Spleen (tissue), 11 donors: ENCODE data around the gene LRRC53. TPM values are rescaled to one million over a fixed set of nuclear protein-coding genes. Genes with fewer than 3 reads are reported as not detected.

Source experiments
- DNase-seq: peaks from one replicate; pipeline ENCODE4 v3.0.0-alpha.2; 2020
- H3K27ac ChIP-seq, 8 donors: fragments of 200-600 bp; sonication (generic) in 7 of 8; 1 replicate in 4 of 8; 2 replicates in 4 of 8; pipeline versions ENCODE4 v1.5.0 to v1.8.0; 2016 to 2021; ENCODE audit warnings: inconsistent platforms in 4 of 8, mild to moderate bottlenecking in 4 of 8, moderate library complexity in 1 of 8
- H3K27me3 ChIP-seq, 7 donors: fragments of 200-600 bp; sonication (generic) in 6 of 7; replicated peaks in 1 of 7; 1 replicate in 4 of 7; 2 replicates in 3 of 7; pipeline versions ENCODE4 v1.5.0 to v1.8.0; 2016 to 2021; ENCODE audit warnings: inconsistent platforms in 3 of 7, mild to moderate bottlenecking in 1 of 7
- H3K36me3 ChIP-seq, 6 donors: fragments of 200-600 bp; sonication (generic) in 5 of 6; 1 replicate in 4 of 6; 2 replicates in 2 of 6; pipeline versions ENCODE4 v1.5.0 to v1.8.0; 2016 to 2021; ENCODE audit warnings: inconsistent platforms in 2 of 6
- H3K4me1 ChIP-seq, 6 donors: fragments of 200-600 bp; sonication (generic) in 5 of 6; 1 replicate in 3 of 6; 2 replicates in 3 of 6; pipeline versions ENCODE4 v1.5.0 to v1.8.0; 2016 to 2021; ENCODE audit warnings: inconsistent platforms in 3 of 6
- H3K4me3 ChIP-seq, 8 donors: fragments of 200-600 bp; sonication (generic) in 7 of 8; 1 replicate in 4 of 8; 2 replicates in 4 of 8; pipeline versions ENCODE4 v1.5.0 to v1.8.0; 2016 to 2021; ENCODE audit warnings: inconsistent platforms in 4 of 8, mild to moderate bottlenecking in 4 of 8, moderate library complexity in 2 of 8
- H3K9me3 ChIP-seq, 8 donors: fragments of 200-600 bp; sonication (generic) in 7 of 8; 1 replicate in 4 of 8; 2 replicates in 4 of 8; pipeline versions ENCODE4 v1.5.0 to v1.8.0; 2016 to 2021; ENCODE audit warnings: inconsistent platforms in 4 of 8
- CTCF ChIP-seq, 11 experiments: fragments of 200-600 bp in 7 of 11; fragments of 450-650 bp in 4 of 11; sonication (generic) in 4 of 11; IDR thresholded peaks in 8 of 11; conservative IDR thresholded peaks in 3 of 11; 1 replicate in 7 of 11; 2 replicates in 4 of 11; pipeline versions ENCODE4 v1.4.0 to v1.8.0; 2016 to 2021; ENCODE audit warnings: antibody characterized with exemption in 11 of 11, inconsistent platforms in 4 of 11, mild to moderate bottlenecking in 1 of 11
- POLR2A ChIP-seq, 3 donors: fragments of 450-650 bp; IDR thresholded peaks; one replicate each; pipeline ENCODE4 v1.5.1; 2017; ENCODE audit warnings: antibody characterized with exemption in 3 of 3, mild to moderate bottlenecking in 1 of 3
- POLR2AphosphoS5 ChIP-seq, 3 donors: sonication (generic); formaldehyde crosslinking; IDR thresholded peaks; one replicate each; pipeline ENCODE4 v1.5.1; 2017; ENCODE audit warnings: antibody characterized with exemption in 3 of 3
- WGBS, 5 donors: extraction: QIAGEN DNeasy Blood & Tissue Kit in 3 of 5; methylation state at CpG; one replicate each; pipeline versions ENCODE4 v1.1.5 to v1.1.7; 2013 to 2018; 5-methylcytosine and 5-hydroxymethylcytosine counted together
- intact Hi-C: fragments of 100-400 bp; cut with DNase I; formaldehyde crosslinking; loops from one replicate; pipeline ENCODE4 v1.15.0; 2023; ENCODE audit warnings: low total_unique reads
- polyA plus RNA-seq, 3 donors: library from polyadenylated mRNA; stranded (reverse); fragments of 200-250 nt; gene quantifications; one replicate each; pipeline ENCODE4 v1.2.1, GENCODE V29; 2013
- total RNA-seq, 7 donors: library from RNA; depleted of rRNA in 3 of 7; stranded (reverse); fragments of >200 nt in 3 of 7; fragmentation: NEBNext Ultra II Directional in 4 of 7; extraction: Animal tissue kit (Norgen Biotek cat#: 25700) in 4 of 7; gene quantifications; one replicate each; pipeline versions ENCODE4 v1.1.0 to v1.2.1, GENCODE V29; 2016 to 2021
- donor health status: healthy with polysubstance abuse.
- donor health status: DM: no; HTN: no; CAD: no; lungs with moderate emphysema.
- donor health status: DM: no; HTN: no; CAD: no.
- donor health status: Bipolar disorder and iron deficiency.
- donor health status: healthy.
- donor health status: DM: no; HTN: no; CAD: no.
- donor health status: DM: yes; HTN: yes; CAD: no.

Gene LRRC53
- total and polyA plus RNA-seq, 10 donors = not detected

GRCh38 chr1:74467786-74468377, 44.5 kb downstream of the LRRC53 start:
- H3K9me3 ChIP-seq = peaks cover 0 to 4% (median 0%) of the 10 kb centered on the region in 8 donors
- intact Hi-C loops = no loop called here
- peaks cover 0 to 10% (median 0%) of the 10 kb centered on the region in 6 donors for H3K4me1 ChIP-seq
- TF ChIP-seq POLR2A (IDR thresholded peaks at IDR 0.05) = no peak
- H3K4me3 ChIP-seq = no peak overlapping the region
- H3K36me3 ChIP-seq = no peaks in the 10 kb centered on the region
- WGBS, 5 donors = 77 to 88% (median 84%) methylated on average over 3 of the region's 3 CpGs
- no peaks in the 10 kb centered on the region for H3K27me3 ChIP-seq
- H3K27ac ChIP-seq = no peak overlapping the region
- DNase-seq = no peak

DNA sequence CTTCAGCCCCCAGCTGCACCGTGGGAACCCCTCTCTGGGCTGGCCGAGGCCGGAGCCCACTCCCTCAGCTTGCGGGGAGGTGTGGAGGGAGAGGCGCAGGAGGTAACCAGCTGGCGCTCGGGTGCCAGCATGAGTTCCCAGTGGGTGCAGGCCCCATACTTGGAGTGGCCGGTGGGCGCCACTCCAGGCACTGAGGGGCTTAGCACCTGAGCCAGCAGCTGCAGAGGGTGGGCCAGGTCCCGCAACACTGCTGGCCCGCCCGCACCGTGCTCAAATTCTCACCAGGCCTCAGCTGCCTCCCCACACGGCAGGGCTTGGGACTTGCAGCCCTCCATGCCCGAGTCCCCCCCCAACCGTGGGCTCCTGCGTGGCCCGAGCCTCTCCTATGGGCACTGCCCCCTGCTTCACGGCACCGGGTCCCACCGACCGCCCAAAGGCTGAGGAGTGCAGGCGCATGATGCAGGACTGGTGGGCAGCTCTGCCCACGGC, 47.2 kb downstream of the LRRC53 start:
- Histone ChIP-seq H3K27me3 (no peaks in the 10 kb centered on the region), H3K9me3 (peaks cover 0 to 4% (median 0%) of the 10 kb centered on the region in 8 donors), H3K4me1 (peaks cover 0 to 10% (median 0%) of the 10 kb centered on the region in 6 donors), H3K27ac (no peak overlapping the region), H3K4me3 (no peak overlapping the region), H3K36me3 (no peaks in the 10 kb centered on the region)
- 91 to 97% (median 94%) methylated on average over 10 to 24 of the region's 24 CpGs for WGBS, 5 donors
- peak; percentile 71 for DNase-seq
- TF ChIP-seq CTCF (IDR thresholded peaks at IDR 0.05 in 8 of 11, conservative IDR thresholded peaks at IDR 0.05 in 3 of 11) = no peak
- TF ChIP-seq POLR2A (IDR thresholded peaks at IDR 0.05) = no peak
- no peak for TF ChIP-seq POLR2AphosphoS5 (IDR thresholded peaks at IDR 0.05)
- intact Hi-C loops = no loop called here

DNA sequence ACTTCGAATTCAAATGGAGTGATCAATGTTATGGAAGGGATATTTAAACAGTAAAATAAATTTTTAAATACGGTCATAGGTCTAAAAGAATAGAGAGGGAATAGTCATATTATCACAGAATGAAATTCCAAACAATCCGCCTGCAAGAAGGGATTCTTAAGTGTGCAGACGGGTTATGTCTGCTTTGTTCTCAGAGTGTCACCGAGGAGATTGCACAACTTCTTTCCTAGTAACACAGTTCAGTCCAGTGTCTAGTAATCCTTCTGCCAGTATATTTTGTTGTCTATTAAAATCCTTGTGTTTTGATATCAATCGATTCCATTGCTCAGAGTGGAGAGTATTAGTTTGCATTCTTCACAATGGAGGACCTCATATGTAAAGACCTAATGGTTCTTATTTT, 48.4 kb downstream of the LRRC53 start:
- Histone ChIP-seq H3K27ac (peak overlapping the region in 2 of 8 donors; percentile 11 to 47), H3K9me3 (peaks cover 0 to 4% (median 0%) of the 10 kb centered on the region in 8 donors), H3K4me1 (peaks cover 0 to 3% (median 0%) of the 10 kb centered on the region in 6 donors), H3K36me3 (no peaks in the 10 kb centered on the region), H3K4me3 (no peak overlapping the region), H3K27me3 (no peaks in the 10 kb centered on the region)
- TF ChIP-seq CTCF (IDR thresholded peaks at IDR 0.05 in 8 of 11, conservative IDR thresholded peaks at IDR 0.05 in 3 of 11) (no peak), POLR2AphosphoS5 (IDR thresholded peaks at IDR 0.05) (no peak), POLR2A (IDR thresholded peaks at IDR 0.05) (no peak)
- intact Hi-C loops = no loop called here
- DNase-seq = no peak
- 72 to 84% (median 79%) methylated on average over 6 of the region's 6 CpGs for WGBS, 5 donors

GRCh38 chr1:74463333-74463988, 49.0 kb downstream of the LRRC53 start:
- WGBS, 5 donors = 45 to 69% (median 64%) methylated on average over 9 of the region's 9 CpGs

More at GRCh38 chr1:74463333-74463988, 49.0 kb downstream of the LRRC53 start:
- Histone ChIP-seq H3K9me3 (peaks cover 0 to 4% (median 0%) of the 10 kb centered on the region in 8 donors), H3K4me3 (no peak overlapping the region), H3K27me3 (no peaks in the 10 kb centered on the region), H3K27ac (peak overlapping the region in 3 of 8 donors; percentile 0 to 47 (median 11)), H3K36me3 (no peaks in the 10 kb centered on the region), H3K4me1 (peaks cover 0 to 3% (median 0%) of the 10 kb centered on the region in 6 donors)
- TF ChIP-seq CTCF (IDR thresholded peaks at IDR 0.05 in 8 of 11, conservative IDR thresholded peaks at IDR 0.05 in 3 of 11) (no peak), POLR2AphosphoS5 (IDR thresholded peaks at IDR 0.05) (no peak), POLR2A (IDR thresholded peaks at IDR 0.05) (no peak)
- DNase-seq = no peak
- intact Hi-C loops = no loop called here
